Inferior parietal cortex (tissue), 1 donor: ENCODE measurements around the gene TMEM138.

Source experiments
- DNase-seq: peaks from one replicate; pipeline ENCODE4 v3.0.0-alpha.2; 2016; ENCODE audit errors: extremely low spot score

The TMEM138 gene

DNA sequence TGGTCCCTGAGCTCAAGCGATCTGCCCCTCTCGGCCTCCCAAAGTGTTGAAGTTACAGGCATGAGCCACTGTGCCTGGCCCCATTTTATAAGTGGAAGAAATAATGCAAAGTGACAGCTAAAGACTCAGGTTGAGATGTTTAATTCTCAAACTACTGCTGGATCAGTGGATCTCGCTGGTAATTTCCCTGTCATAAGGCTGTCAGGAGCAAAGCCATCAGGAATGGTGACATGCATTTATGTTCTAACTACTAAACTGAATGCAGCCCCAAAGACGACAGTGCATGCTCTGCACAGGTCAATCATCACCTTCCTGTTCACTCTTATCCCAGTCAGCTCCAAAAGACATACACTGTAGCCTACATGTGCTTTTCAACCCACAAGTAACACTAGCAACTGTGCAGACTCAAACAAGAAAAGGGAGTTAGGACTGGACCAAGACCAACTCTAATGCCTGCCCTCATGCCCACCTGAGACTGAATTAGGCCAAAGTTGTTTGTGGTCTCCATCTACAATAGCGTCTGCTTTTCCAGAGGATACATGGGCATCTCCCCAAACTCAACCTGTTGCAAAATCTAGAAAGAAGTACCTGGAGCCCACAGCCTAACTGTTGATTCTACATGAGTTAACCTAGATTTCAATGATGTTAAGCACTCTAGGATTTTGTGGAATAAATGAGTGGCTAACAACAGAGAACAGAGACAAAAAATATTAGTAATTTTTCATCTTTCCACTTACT, 45.0 kb downstream of the TMEM138 start:
- no peak for DNase-seq

DNA sequence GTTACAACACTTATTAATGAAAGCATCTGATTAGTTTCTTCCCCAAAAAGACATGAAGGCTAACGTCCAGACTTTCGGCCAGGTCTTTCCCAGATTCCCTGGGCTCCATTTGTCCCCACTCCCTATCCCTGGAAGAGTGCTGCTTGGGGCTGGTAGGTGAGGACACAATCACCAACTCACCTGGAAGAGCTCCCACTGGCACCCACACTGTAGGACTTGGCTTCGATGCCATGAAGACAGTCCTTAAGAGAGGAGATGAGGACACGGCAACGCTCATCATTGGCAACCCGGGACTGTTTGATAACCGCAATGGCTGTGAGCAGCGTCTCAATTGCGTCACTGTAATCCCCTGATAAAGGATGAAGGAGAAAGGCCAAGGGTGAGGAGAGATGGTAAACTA, 49.4 kb downstream of the TMEM138 start:
- no peak for DNase-seq

DNA sequence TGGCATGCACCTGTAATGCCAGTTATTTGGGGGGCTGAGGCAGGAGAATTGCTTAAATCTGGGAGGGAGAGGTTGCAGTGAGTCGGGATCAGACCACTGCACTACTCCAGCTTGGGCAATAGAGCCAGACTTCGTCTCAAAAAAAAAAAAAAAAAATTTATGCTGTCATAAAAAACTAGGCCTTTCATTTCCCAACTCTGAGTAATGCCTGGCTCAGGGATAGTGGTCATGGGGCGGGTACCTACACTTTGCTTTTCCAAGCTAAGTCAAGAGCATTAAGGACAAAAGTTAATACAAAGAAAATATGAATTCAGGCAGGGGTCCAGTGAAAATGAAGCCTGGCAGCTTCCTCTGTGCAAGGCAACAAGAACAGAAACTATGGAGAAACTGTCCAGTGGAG, 51.3 kb downstream of the TMEM138 start:
- DNase-seq, result no peak

DNA sequence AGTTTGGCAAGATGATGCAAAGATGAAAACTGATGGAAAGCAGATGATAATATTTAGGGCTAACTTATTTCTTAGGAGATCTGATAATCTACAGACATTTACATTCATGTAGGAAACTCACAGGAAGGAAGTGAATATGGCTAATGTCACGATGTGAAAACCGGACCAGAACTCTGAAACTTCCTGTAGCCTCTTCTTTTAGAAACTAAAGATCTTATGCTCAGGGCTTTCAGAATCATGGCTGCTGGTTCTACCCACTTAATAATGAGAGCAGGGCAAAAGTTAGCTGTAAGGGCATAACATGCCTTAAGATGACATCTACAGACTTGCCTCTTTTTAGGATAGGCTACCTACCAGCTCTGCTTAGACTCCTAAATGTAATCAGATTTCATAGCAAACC, 52.4 kb downstream of the TMEM138 start:
- no peak for DNase-seq

DNA sequence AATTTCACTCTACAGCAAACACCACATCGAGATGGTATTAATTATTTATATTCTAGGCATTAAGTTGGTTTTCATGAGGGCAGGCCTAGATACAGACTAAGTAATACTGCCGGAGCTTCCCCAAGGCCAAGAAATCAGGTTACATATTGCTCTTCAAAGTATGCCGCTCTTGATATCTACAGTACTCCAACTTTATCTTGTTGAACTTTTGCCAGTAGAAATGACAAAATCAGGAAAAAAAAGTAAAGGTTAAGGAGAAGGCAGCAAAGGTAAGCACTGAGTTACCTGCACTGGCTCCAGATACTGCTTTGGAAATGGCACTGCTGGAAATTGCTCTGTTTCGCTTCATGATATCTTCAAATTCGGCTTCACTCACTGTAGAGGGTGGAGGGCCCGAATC, 53.2 kb downstream of the TMEM138 start:
- no peak for DNase-seq

DNA sequence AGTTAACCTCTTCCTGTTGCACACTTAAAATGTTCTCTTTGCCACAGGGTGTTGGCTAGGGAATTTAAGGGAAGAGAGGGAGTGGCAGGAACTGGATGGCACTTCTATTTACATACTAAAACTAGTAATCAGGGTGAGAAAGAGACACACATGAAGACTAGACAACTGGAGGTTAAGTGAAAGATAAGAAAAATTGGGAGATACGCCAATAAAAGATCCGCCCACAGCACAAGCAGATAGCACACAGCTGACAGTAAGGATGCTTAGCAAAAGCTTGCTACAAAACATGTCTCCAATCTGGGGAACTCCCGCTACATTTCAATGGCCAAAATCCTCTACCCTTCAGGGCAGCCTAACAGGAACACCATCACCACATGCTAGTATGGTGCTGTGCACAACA, 54.8 kb downstream of the TMEM138 start:
- DNase-seq, result no peak

DNA sequence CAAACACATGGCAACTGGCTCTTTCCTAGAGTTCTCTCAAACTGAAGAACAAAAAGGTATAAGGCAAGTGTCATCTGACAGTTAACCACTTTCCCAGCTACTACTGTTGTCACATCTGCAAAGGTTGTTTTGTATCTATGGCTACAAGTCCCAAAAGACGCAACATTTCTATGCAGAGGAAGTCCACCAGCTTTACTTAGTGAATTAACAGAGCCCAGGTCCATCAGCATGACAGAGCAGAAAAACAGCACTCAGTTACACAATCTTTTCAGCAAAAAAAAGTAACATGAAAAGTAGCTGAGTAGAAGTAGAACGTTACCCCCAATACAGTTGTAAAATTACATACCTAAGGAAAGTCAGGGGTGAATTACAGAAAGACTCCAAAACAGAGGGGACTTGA, 55.5 kb downstream of the TMEM138 start:
- no peak for DNase-seq

DNA sequence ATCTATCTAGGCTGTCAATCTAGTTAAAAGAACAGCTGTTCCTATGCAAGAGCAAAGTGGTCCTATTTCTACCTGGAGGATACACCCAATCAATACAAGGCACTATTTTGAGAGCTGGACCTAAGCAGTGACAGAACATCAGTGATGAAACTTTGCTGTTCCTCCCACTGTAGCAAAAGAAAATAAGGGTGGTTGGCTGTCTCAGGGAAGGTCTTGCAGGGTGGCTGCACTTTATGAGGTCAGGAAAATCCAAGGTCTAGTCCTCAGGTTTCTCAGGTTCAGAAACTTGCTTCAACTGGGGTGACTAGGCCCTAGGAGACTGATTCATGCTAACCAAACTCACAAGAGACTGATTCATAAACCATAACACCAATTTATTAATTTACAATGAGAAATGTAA, 56.0 kb downstream of the TMEM138 start:
- no peak for DNase-seq
